Measurements from ENCODE around the gene PDE8A.

The PDE8A gene

GRCh38 chr15:84981054-84981710 lies 474 bp upstream of the PDE8A start (continued):
- TF ChIP-seq PRDM4 (tag by site-specific recombination; IDR thresholded peaks at IDR 0.05) (peak; percentile 59; the same call in 1 of the 2 replicates), ZNF140 (tag by site-specific recombination; IDR thresholded peaks at IDR 0.05) (no peak), ZNF792 (tag by site-specific recombination; IDR thresholded peaks at IDR 0.05) (no peak)

GRCh38 chr15:84982301-84982920 lies 755 bp downstream of the PDE8A start:
- 0 out of 2 replicates have a peak, but pooled peaks have one; percentile 14 for TF ChIP-seq KLF8 (tag by site-specific recombination; IDR thresholded peaks at IDR 0.05)
- TF ChIP-seq ZBTB26 (tag by site-specific recombination; optimal IDR thresholded peaks at IDR 0.05) = peak; percentile 41
- 0 out of 2 replicates have a peak, but pooled peaks have one; percentile 24 for TF ChIP-seq ZBTB8A (tag by site-specific recombination; IDR thresholded peaks at IDR 0.05)
- TF ChIP-seq ZBTB20 (tag by site-specific recombination; IDR thresholded peaks at IDR 0.05) = peak; percentile 55; the same call in 1 of the 2 replicates
- no peak; the same call in none of the 2 replicates for TF ChIP-seq ZNF335 (tag by site-specific recombination; conservative IDR thresholded peaks at IDR 0.05)
- peak; percentile 40 for TF ChIP-seq GLIS2 (tag by site-specific recombination; IDR thresholded peaks at IDR 0.05)
- 0 out of 2 replicates have a peak, but pooled peaks have one; percentile 28 for TF ChIP-seq ZNF600 (tag by site-specific recombination; IDR thresholded peaks at IDR 0.05)
- TF ChIP-seq ZNF175 (tag by site-specific recombination; IDR thresholded peaks at IDR 0.05) = no peak
- TF ChIP-seq PATZ1 (tag by site-specific recombination; IDR thresholded peaks at IDR 0.05) = peak; percentile 33
- TF ChIP-seq GLIS1 (tag by site-specific recombination; IDR thresholded peaks at IDR 0.05) = 0 out of 2 replicates have a peak, but pooled peaks have one; percentile 27
- peak; percentile 46; the same call in 1 of the 2 replicates for TF ChIP-seq ZXDB (tag by site-specific recombination; IDR thresholded peaks at IDR 0.05)
- no peak for TF ChIP-seq ZNF776 (tag by site-specific recombination; IDR thresholded peaks at IDR 0.05; ENCODE audit: borderline replicate concordance)
- TF ChIP-seq ZSCAN23 (tag by site-specific recombination; IDR thresholded peaks at IDR 0.05) = no peak
- H3K27ac ChIP-seq (ENCODE audit: extremely low read depth, low read depth, low read length) = peak overlapping the region; percentile 77; the same call in 1 of the 2 replicates
- peak overlapping the region; percentile 76 for H3K4me3 ChIP-seq (ENCODE audit: low read depth, low read length)
- no peaks in the 10 kb centered on the region for H3K9me3 ChIP-seq (ENCODE audit: control insufficient read depth, insufficient read depth, low read depth, low read length)
- CTCF ChIA-PET = interaction anchor here (0.6 to 1.2 kb wide), 3 partner anchors 53 to 340 kb away, joined by 3 to 4 read pairs (median 3); no protein-coding TSS in a partner anchor
- peaks cover 23% of the 10 kb centered on the region for H3K4me1 ChIP-seq (ENCODE audit: control insufficient read depth, insufficient read depth, low read length)
- POLR2A ChIA-PET = interaction anchor here (1.9 kb wide), 1 partner anchor 25 kb away, joined by 4 read pairs; no protein-coding TSS in a partner anchor
- no peaks in the 10 kb centered on the region for H3K36me3 ChIP-seq (ENCODE audit: control insufficient read depth in 2 of 2, insufficient read depth in 1 of 2, low read length in 2 of 2)

GRCh38 chr15:84983294-84983693 lies 1.6 kb downstream of the PDE8A start:
- no peaks in the 10 kb centered on the region for H3K36me3 ChIP-seq (ENCODE audit: control insufficient read depth in 2 of 2, insufficient read depth in 1 of 2, low read length in 2 of 2)
- no peaks in the 10 kb centered on the region for H3K9me3 ChIP-seq (ENCODE audit: control insufficient read depth, insufficient read depth, low read depth, low read length)
- H3K4me1 ChIP-seq (ENCODE audit: control insufficient read depth, insufficient read depth, low read length) = peaks cover 26% of the 10 kb centered on the region
- ChIA-PET POLR2A (interaction anchor here (1.9 kb wide), 1 partner anchor 24 kb away, joined by 4 read pairs; no protein-coding TSS in a partner anchor), CTCF (interaction anchor here (0.5 to 1.2 kb wide), 3 partner anchors 63 to 341 kb away, joined by 3 to 4 read pairs (median 3); no protein-coding TSS in a partner anchor)
- peak overlapping the region; percentile 76 for H3K4me3 ChIP-seq (ENCODE audit: low read depth, low read length)
- H3K27ac ChIP-seq (ENCODE audit: extremely low read depth, low read depth, low read length) = no peak overlapping the region
- TF ChIP-seq ZNF280C (tag by site-specific recombination; IDR thresholded peaks at IDR 0.05) = no peak
- TF ChIP-seq ZNF639 (tag by site-specific recombination; IDR thresholded peaks at IDR 0.05) = no peak
- no peak for TF ChIP-seq ZNF529 (tag by site-specific recombination; IDR thresholded peaks at IDR 0.05; ENCODE audit: insufficient replicate concordance)
- TF ChIP-seq ZBTB44 (tag by site-specific recombination; IDR thresholded peaks at IDR 0.05) = 0 out of 2 replicates have a peak, but pooled peaks have one; percentile 10
